ENCODE results near the gene NCL. TPM values are rescaled to one million over a fixed set of nuclear protein-coding genes. Genes with fewer than 3 reads are reported as not detected.
A peak's percentile ranks its signal among the peaks of the same experiment; 100 is the strongest.

NCL gene
- total RNA-seq, 1 donor from 2014 or later: 295 TPM

- Histone ChIP-seq H3K4me3 (no peak overlapping the region), H3K36me3 (no peaks in the 10 kb centered on the region), H3K9me3 (no peaks in the 10 kb centered on the region), H3K27me3 (ENCODE audit: low read depth) (peaks cover 3% of the 10 kb centered on the region), H3K27ac (no peak overlapping the region), H3K4me1 (no peaks in the 10 kb centered on the region)
- ATAC-seq (no peak), DNase-seq (no peak)
- intact Hi-C loops (cut with DNase I): no loop called here
- no peak for TF ChIP-seq CTCF (IDR thresholded peaks at IDR 0.05)
Measured at GRCh38 chr2:231422056-231422455, 42.2 kb downstream of the NCL start.

- intact Hi-C loops (cut with DNase I): no loop called here
- H3K27ac ChIP-seq: no peak overlapping the region
- H3K9me3 ChIP-seq: no peaks in the 10 kb centered on the region
- ATAC-seq (no peak), DNase-seq (no peak)
- H3K27me3 ChIP-seq (ENCODE audit: low read depth): peaks cover 10% of the 10 kb centered on the region
- H3K4me1 ChIP-seq: no peaks in the 10 kb centered on the region
- TF ChIP-seq CTCF (IDR thresholded peaks at IDR 0.05): no peak
- no peaks in the 10 kb centered on the region for H3K36me3 ChIP-seq
- no peak overlapping the region for H3K4me3 ChIP-seq
Measured at GRCh38 chr2:231421051-231421580, 43.2 kb downstream of the NCL start.

- H3K4me1 ChIP-seq: no peaks in the 10 kb centered on the region
- no peak for DNase-seq
- ATAC-seq: peak in 1 of 2 donors; percentile 15
- intact Hi-C loops (cut with DNase I): no loop called here
- no peak for TF ChIP-seq CTCF (IDR thresholded peaks at IDR 0.05)
- H3K9me3 ChIP-seq: no peaks in the 10 kb centered on the region
- no peaks in the 10 kb centered on the region for H3K36me3 ChIP-seq
- H3K27me3 ChIP-seq (ENCODE audit: low read depth): peaks cover 10% of the 10 kb centered on the region
- H3K4me3 ChIP-seq: no peak overlapping the region
- H3K27ac ChIP-seq: no peak overlapping the region
Measured at GRCh38 chr2:231418820-231419640, 45.3 kb downstream of the NCL start.

- Histone ChIP-seq H3K4me1 (peaks cover 13% of the 10 kb centered on the region), H3K9me3 (peaks cover 4% of the 10 kb centered on the region), H3K27ac (no peak overlapping the region), H3K27me3 (ENCODE audit: low read depth) (peaks cover 15% of the 10 kb centered on the region), H3K4me3 (no peak overlapping the region), H3K36me3 (no peaks in the 10 kb centered on the region)
- intact Hi-C loops (cut with DNase I): no loop called here
- no peak for DNase-seq
- ATAC-seq: no peak
- no peak for TF ChIP-seq CTCF (IDR thresholded peaks at IDR 0.05)
Measured at GRCh38 chr2:231415029-231415428, 49.3 kb downstream of the NCL start.

GRCh38 chr2:231413921-231414476 is 50.3 kb downstream of the NCL start:
- ATAC-seq (no peak), DNase-seq (no peak)
- TF ChIP-seq CTCF (IDR thresholded peaks at IDR 0.05): no peak
- Histone ChIP-seq H3K4me3 (no peak overlapping the region), H3K27me3 (ENCODE audit: low read depth) (peaks cover 15% of the 10 kb centered on the region), H3K9me3 (peaks cover 4% of the 10 kb centered on the region), H3K4me1 (peaks cover 13% of the 10 kb centered on the region), H3K27ac (no peak overlapping the region), H3K36me3 (no peaks in the 10 kb centered on the region)
- intact Hi-C loops (cut with DNase I): no loop called here

Data from lower lobe of right lung (tissue), 2 donors.